NCI-H2107 treated with DMSO at 0.1 percent for 48 hours (cell line): ENCODE measurements around the gene KCNJ16.

ENCODE experiments used
- DNase-seq: peaks from one replicate; lab custom pipeline; 2025; ENCODE audit not compliant: unreplicated experiment; lab: John Stamatoyannopoulos, UW

Gene KCNJ16

GRCh38 chr17:70168977-70169708 lies 94.1 kb downstream of the KCNJ16 start, which contains the start of gene KCNJ2:
KCNJ2 (plus strand) TSS chr17:70169532; CDS start chr17:70175040, 5,508 bp downstream.
- DNase-seq: peak; percentile 67

- peak; percentile 47 for DNase-seq
Observed at GRCh38 chr17:70169709-70170597, 94.9 kb downstream of the KCNJ16 start.

GRCh38 chr17:70171159-70171558 lies 96.1 kb downstream of the KCNJ16 start:
- DNase-seq: peak; percentile 67

GRCh38 chr17:70172449-70172848 lies 97.4 kb downstream of the KCNJ16 start:
- DNase-seq: no peak

DNA sequence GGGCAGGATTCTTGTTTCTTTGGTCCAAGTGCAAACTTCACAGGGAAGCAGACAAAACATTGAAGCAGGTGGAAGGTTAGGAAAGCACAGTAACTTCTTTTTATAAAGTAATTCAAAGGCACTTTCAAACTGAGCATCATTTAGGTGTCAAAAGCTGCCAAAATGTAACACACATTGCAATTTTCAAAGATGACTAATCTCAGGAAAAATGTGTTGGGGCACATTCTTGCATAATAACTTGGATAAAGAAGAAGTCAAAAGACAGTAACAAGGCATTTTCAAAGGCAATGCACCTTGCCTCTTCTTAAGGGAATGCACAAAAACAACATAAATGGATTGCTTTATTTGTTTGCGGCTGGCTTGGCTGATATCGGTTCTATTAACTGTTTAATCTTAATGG lies 97.9 kb downstream of the KCNJ16 start:
- no peak for DNase-seq

DNA sequence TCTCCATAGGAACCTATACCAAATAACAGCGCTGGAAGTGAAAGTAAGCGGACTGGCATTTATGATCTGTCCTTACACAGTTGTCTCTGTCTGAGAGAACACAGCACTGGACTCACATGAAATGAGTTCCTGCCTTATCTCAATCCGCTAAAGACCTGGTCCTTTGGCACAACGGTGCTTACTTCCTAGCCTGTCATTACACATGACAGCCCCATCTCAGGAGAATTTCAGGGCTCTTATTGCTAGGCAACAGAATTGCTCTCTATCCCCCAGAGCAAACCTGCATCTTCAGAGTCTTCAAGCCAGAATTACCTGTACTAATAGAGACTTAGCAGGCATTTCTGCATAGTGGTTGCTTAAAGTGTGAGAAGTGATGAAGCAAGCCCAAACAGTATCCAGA lies 98.7 kb downstream of the KCNJ16 start:
- DNase-seq: peak; percentile 17

GRCh38 chr17:70181376-70181775 lies 106.4 kb downstream of the KCNJ16 start:
- peak; percentile 90 for DNase-seq

DNA sequence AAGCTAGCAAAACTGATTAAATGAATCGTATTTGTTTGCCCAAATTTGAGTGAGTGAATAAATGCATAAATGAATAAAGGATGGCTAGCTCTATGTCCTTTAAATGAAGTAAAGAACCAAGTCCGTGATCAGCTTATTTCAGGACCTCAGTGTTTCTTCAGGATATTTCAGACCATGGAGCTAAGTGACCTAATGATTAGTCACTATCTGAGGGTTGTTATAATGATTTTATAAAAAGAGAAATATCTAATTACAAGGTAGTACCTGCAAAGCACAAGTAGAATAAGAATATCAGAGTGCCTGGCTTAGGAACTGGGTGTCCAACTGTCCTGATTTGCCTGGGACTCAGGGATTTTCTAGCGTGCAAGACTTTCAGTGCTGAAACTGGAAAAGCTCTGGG lies 106.8 kb downstream of the KCNJ16 start:
- DNase-seq: no peak

GRCh38 chr17:70183508-70183907 lies 108.5 kb downstream of the KCNJ16 start:
- no peak for DNase-seq

GRCh38 chr17:70184207-70184606 lies 109.2 kb downstream of the KCNJ16 start:
- DNase-seq: no peak

DNA sequence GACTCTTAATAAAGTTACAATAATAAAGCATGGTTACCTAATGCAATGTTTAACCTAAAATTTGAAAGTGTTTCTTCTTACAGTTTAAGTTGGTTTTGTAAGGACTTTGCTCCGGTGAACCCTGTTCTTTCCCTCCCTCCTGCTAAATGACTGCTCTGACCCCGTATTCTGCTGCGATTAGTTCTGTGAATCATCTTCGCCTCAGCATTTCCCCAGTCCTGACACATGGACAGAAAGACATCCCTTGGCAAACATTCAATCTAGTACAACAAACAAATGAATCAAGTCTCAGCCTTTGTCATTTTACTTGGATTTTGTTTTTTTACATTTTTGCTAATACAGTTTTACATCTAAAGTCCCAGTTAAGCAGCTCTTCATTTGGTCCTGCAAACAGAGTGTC lies 109.7 kb downstream of the KCNJ16 start:
- no peak for DNase-seq
